Activated CD4-positive, alpha-beta T cell treated with anti-CD3 and anti-CD28 coated beads, Interleukin-2, amount 50 U/mL, for 48 hours (primary cell): Measurements from ENCODE around the gene TP53I11.

ENCODE experiments used
- DNase-seq, 2 experiments: peaks; one replicate each; pipeline ENCODE4 v3.0.0-alpha.2; 2020

TP53I11 gene

GRCh38 chr11:44911029-44911814, 39.5 kb downstream of the TP53I11 start:
- DNase-seq: peak; percentile 87 to 92

- DNase-seq: no peak
Measured at GRCh38 chr11:44910591-44910990, 40.1 kb downstream of the TP53I11 start.

GRCh38 chr11:44909557-44909956, 41.1 kb downstream of the TP53I11 start:
- no peak for DNase-seq

- no peak for DNase-seq
Measured at GRCh38 chr11:44906649-44907048, 44.0 kb downstream of the TP53I11 start.

GRCh38 chr11:44905131-44905866, 45.4 kb downstream of the TP53I11 start:
- no peak for DNase-seq

GRCh38 chr11:44904261-44905020, 46.2 kb downstream of the TP53I11 start:
- DNase-seq: no peak

GRCh38 chr11:44903518-44903917, 47.2 kb downstream of the TP53I11 start:
- DNase-seq: no peak

GRCh38 chr11:44903035-44903434, 47.6 kb downstream of the TP53I11 start:
- no peak for DNase-seq

GRCh38 chr11:44901786-44902185, 48.9 kb downstream of the TP53I11 start:
- no peak for DNase-seq

- no peak for DNase-seq
Measured at GRCh38 chr11:44901120-44901633, 49.5 kb downstream of the TP53I11 start.

GRCh38 chr11:44899959-44900358, 50.7 kb downstream of the TP53I11 start:
- DNase-seq: peak; percentile 56 to 64

GRCh38 chr11:44893846-44894617, 56.7 kb downstream of the TP53I11 start:
- DNase-seq: peak; percentile 70 to 71

- DNase-seq: no peak
Measured at GRCh38 chr11:44893308-44893822, 57.3 kb downstream of the TP53I11 start.

- DNase-seq: no peak
Measured at GRCh38 chr11:44892843-44893242, 57.8 kb downstream of the TP53I11 start.

GRCh38 chr11:44889266-44889665, 61.4 kb downstream of the TP53I11 start:
- no peak for DNase-seq

- DNase-seq: no peak
Measured at GRCh38 chr11:44887636-44888035, 63.0 kb downstream of the TP53I11 start.

- DNase-seq: no peak
Measured at GRCh38 chr11:44886790-44887140, 63.9 kb downstream of the TP53I11 start.

- DNase-seq: no peak
Measured at GRCh38 chr11:44885919-44886789, 64.5 kb downstream of the TP53I11 start.

GRCh38 chr11:44885065-44885810, 65.4 kb downstream of the TP53I11 start:
- no peak for DNase-seq

- no peak for DNase-seq
Measured at GRCh38 chr11:44884056-44884455, 66.6 kb downstream of the TP53I11 start.

GRCh38 chr11:44883277-44883676, 67.4 kb downstream of the TP53I11 start:
- DNase-seq: no peak
